Erythroblast (primary cell): ENCODE data around the gene MYEOV.

ENCODE experiments used
- GATA1 ChIP-seq: IDR thresholded peaks from 2 replicates; pipeline ENCODE4 v1.6.1; 2011; ENCODE audit warnings: low read depth, mild to moderate bottlenecking, control low read depth, low read length, moderate library complexity
- POLR2A ChIP-seq: IDR thresholded peaks from 2 replicates; pipeline ENCODE4 v1.6.1; 2011; ENCODE audit warnings: mild to moderate bottlenecking, low read length

- TF ChIP-seq POLR2A, result no peak
- TF ChIP-seq GATA1, result no peak
Measured at GRCh38 chr11:69313992-69314391, 20.0 kb downstream of the MYEOV start.
